Adrenal gland (tissue), 12 donors: Measurements from ENCODE around the gene TENT5A. TPM values are rescaled to one million over a fixed set of nuclear protein-coding genes. Genes with fewer than 3 reads are reported as not detected.

ENCODE experiments used
- DNase-seq, 7 donors: peaks; one replicate each; pipeline ENCODE4 v3.0.0-alpha.2; 2019 to 2020
- H3K27ac ChIP-seq, 5 donors: fragments of 200-600 bp; sonication (generic) in 4 of 5; 1 replicate in 3 of 5; 2 replicates in 2 of 5; pipeline versions ENCODE4 v1.5.1 to v1.8.0; 2016 to 2020; ENCODE audit warnings: mild to moderate bottlenecking in 1 of 5
- H3K27me3 ChIP-seq: fragments of 200-600 bp; 2 replicates; pipeline ENCODE4 v1.8.0; 2021
- H3K36me3 ChIP-seq, 2 donors: fragments of 200-600 bp; replicated peaks in 1 of 2; 1 replicate in 1 of 2; 2 replicates in 1 of 2; pipeline versions ENCODE4 v1.5.1 to v1.8.0; 2018 to 2022
- H3K4me1 ChIP-seq, 2 donors: fragments of 200-600 bp; replicated peaks in 1 of 2; 1 replicate in 1 of 2; 2 replicates in 1 of 2; pipeline versions ENCODE4 v1.5.1 to v1.8.0; 2018 to 2021
- H3K4me3 ChIP-seq, 4 donors: fragments of 200-600 bp; sonication (generic) in 3 of 4; one replicate each; pipeline ENCODE4 v1.5.1; 2016 to 2018
- H3K9me3 ChIP-seq, 3 donors: fragments of 200-600 bp; sonication (generic) in 1 of 3; replicated peaks in 1 of 3; 1 replicate in 2 of 3; 2 replicates in 1 of 3; pipeline versions ENCODE4 v1.5.1 to v1.8.0; 2016 to 2021
- CTCF ChIP-seq, 6 experiments: fragments of 450-650 bp in 4 of 6; fragments of 200-600 bp in 2 of 6; sonication (generic) in 1 of 6; IDR thresholded peaks; 1 replicate in 5 of 6; 2 replicates in 1 of 6; pipeline versions ENCODE4 v1.5.1 to v1.8.0; 2016 to 2021; ENCODE audit warnings: antibody characterized with exemption in 6 of 6, mild to moderate bottlenecking in 2 of 6, moderate library complexity in 1 of 6
- POLR2A ChIP-seq, 2 donors: fragments of 450-650 bp; IDR thresholded peaks; one replicate each; pipeline ENCODE4 v1.6.1; 2017; ENCODE audit warnings: antibody characterized with exemption in 2 of 2, mild to moderate bottlenecking in 2 of 2, moderate library complexity in 1 of 2
- WGBS, 4 donors: extraction: QIAGEN DNeasy Blood & Tissue Kit in 2 of 4; methylation state at CpG; one replicate each; pipeline versions ENCODE4 v1.1.5 to v1.1.7; 2013 to 2017; 5-methylcytosine and 5-hydroxymethylcytosine counted together
- intact Hi-C, 2 donors: fragments of 100-400 bp; cut with DNase I; formaldehyde crosslinking; loops; one replicate each; pipeline versions ENCODE4 v1.14.1 to v1.15.0; 2022 to 2023
- polyA plus RNA-seq, 3 donors: library from polyadenylated mRNA; stranded (reverse); fragments of 200-250 nt in 2 of 3; fragments of 350-450 nt in 1 of 3; fragmentation: Illumina TruSeq in 1 of 3; extraction: RNeasy Lipid Tissue Mini Kit (QIAGEN cat#74804) in 1 of 3; gene quantifications; one replicate each; pipeline ENCODE4 v1.2.3, GENCODE V29; 2013 to 2014
- total RNA-seq, 9 donors: library from RNA; depleted of rRNA in 4 of 9; stranded (reverse); fragments of >200 nt in 4 of 9; fragments of 120-200 nt in 1 of 9; fragmentation: NEBNext Ultra II Directional in 1 of 9; extraction: Animal tissue kit (Norgen Biotek cat#: 25700) in 1 of 9; gene quantifications; one replicate each; pipeline versions ENCODE4 v1.1.0 to v1.2.4, GENCODE V29; 2013 to 2023
- donor health status: healthy with polysubstance abuse.
- donor health status: Bipolar disorder and iron deficiency.
- donor health status: DM: yes; HTN: yes; CAD: no.
- donor health status: DM: no; HTN: no; CAD: no.
- donor health status: DM: no; HTN: no; CAD: no.
- donor health status: DM: yes; HTN: yes; CAD: no.

The TENT5A gene
- total and polyA plus RNA-seq, 12 donors = 4.4 to 24.6 (median 15.4) TPM

GRCh38 chr6:81763968-81764367 lies 11.5 kb upstream of the TENT5A start:
- H3K4me1 ChIP-seq = peaks cover 0 to 30% of the 10 kb centered on the region in 2 donors
- no peak for DNase-seq
- intact Hi-C loops = no loop called here
- TF ChIP-seq POLR2A (IDR thresholded peaks at IDR 0.05) (no peak), CTCF (IDR thresholded peaks at IDR 0.05) (no peak)
- H3K9me3 ChIP-seq = no peaks in the 10 kb centered on the region
- no peaks in the 10 kb centered on the region for H3K27me3 ChIP-seq
- H3K4me3 ChIP-seq = no peak overlapping the region
- H3K27ac ChIP-seq = no peak overlapping the region
- 72 to 78% (median 75%) methylated on average over 3 of the region's 3 CpGs for WGBS, 4 donors
- H3K36me3 ChIP-seq = no peaks in the 10 kb centered on the region

- 88 to 93% (median 93%) methylated on average over 1 of the region's 1 CpG for WGBS, 4 donors
Observed at GRCh38 chr6:81763051-81763450, 10.6 kb upstream of the TENT5A start.

GRCh38 chr6:81762606-81763005 lies 10.1 kb upstream of the TENT5A start:
- WGBS, 4 donors = 42 to 54% (median 50%) methylated on average over 4 of the region's 4 CpGs
- Histone ChIP-seq H3K36me3 (no peaks in the 10 kb centered on the region), H3K4me1 (peaks cover 0 to 30% of the 10 kb centered on the region in 2 donors), H3K4me3 (no peak overlapping the region), H3K27me3 (no peaks in the 10 kb centered on the region), H3K27ac (no peak overlapping the region), H3K9me3 (no peaks in the 10 kb centered on the region)
- no peak for DNase-seq
- intact Hi-C loops = no loop called here
- TF ChIP-seq CTCF (IDR thresholded peaks at IDR 0.05) = no peak
- TF ChIP-seq POLR2A (IDR thresholded peaks at IDR 0.05) = no peak

More at GRCh38 chr6:81763051-81763450, 10.6 kb upstream of the TENT5A start:
- H3K9me3 ChIP-seq = no peaks in the 10 kb centered on the region
- no peak for DNase-seq
- H3K36me3 ChIP-seq = no peaks in the 10 kb centered on the region
- H3K27ac ChIP-seq = no peak overlapping the region
- no peak for TF ChIP-seq CTCF (IDR thresholded peaks at IDR 0.05)
- no peak for TF ChIP-seq POLR2A (IDR thresholded peaks at IDR 0.05)
- H3K4me3 ChIP-seq = no peak overlapping the region
- peaks cover 0 to 30% of the 10 kb centered on the region in 2 donors for H3K4me1 ChIP-seq
- no peaks in the 10 kb centered on the region for H3K27me3 ChIP-seq
- intact Hi-C loops = no loop called here

- Histone ChIP-seq H3K4me3 (no peak overlapping the region), H3K27me3 (no peaks in the 10 kb centered on the region), H3K36me3 (no peaks in the 10 kb centered on the region), H3K4me1 (peaks cover 0 to 25% of the 10 kb centered on the region in 2 donors), H3K9me3 (no peaks in the 10 kb centered on the region), H3K27ac (no peak overlapping the region)
- no peak for TF ChIP-seq POLR2A (IDR thresholded peaks at IDR 0.05)
- TF ChIP-seq CTCF (IDR thresholded peaks at IDR 0.05) = no peak
- intact Hi-C loops = no loop called here
- no peak for DNase-seq
Observed at GRCh38 chr6:81762132-81762531, 9.7 kb upstream of the TENT5A start.
